GM23338 (cell line): ENCODE results near the gene BRCA1. TPM values are rescaled to one million over a fixed set of nuclear protein-coding genes. Genes with fewer than 3 reads are reported as not detected.

Source experiments
- ATAC-seq: fragments of 200-7000 bp; cut with Tn5 transposase; 3 replicates; pipeline ENCODE4 v1.9.1; 2020
- DNase-seq: peaks from one replicate; pipeline ENCODE4 v3.0.0-alpha.2; 2015; ENCODE audit warnings: low spot score
- H2AFZ ChIP-seq: fragments of 200-600 bp; sonication (generic); 2 replicates; pipeline ENCODE4 v1.8.0; 2016; ENCODE audit warnings: antibody characterized with exemption, mild to moderate bottlenecking, moderate library complexity
- H3F3A ChIP-seq: fragments of 200-600 bp; sonication (generic); replicated peaks from 2 replicates; pipeline ENCODE4 v1.8.0; 2017; ENCODE audit warnings: antibody characterized with exemption, mixed run types, low read depth
- H3K27ac ChIP-seq: fragments of 200-600 bp; sonication (generic); 2 replicates; pipeline ENCODE4 v1.6.1; 2016; ENCODE audit warnings: low read depth
- H3K27me3 ChIP-seq: fragments of 200-600 bp; sonication (generic); 2 replicates; pipeline ENCODE4 v1.8.0; 2016; ENCODE audit warnings: mild to moderate bottlenecking, mixed run types, moderate library complexity; ENCODE audit not compliant: insufficient read depth
- H3K36me3 ChIP-seq: fragments of 200-600 bp; sonication (generic); 2 replicates; pipeline ENCODE4 v1.8.0; 2016; ENCODE audit warnings: mild to moderate bottlenecking; ENCODE audit not compliant: insufficient read depth
- H3K4me1 ChIP-seq: fragments of 200-600 bp; sonication (generic); 2 replicates; pipeline ENCODE4 v1.8.0; 2016; ENCODE audit warnings: mild to moderate bottlenecking, moderate library complexity; ENCODE audit not compliant: insufficient read depth
- H3K4me2 ChIP-seq: fragments of 200-600 bp; sonication (generic); 2 replicates; pipeline ENCODE4 v1.7.1; 2017; ENCODE audit warnings: mixed run types
- H3K4me3 ChIP-seq: fragments of 200-600 bp; sonication (generic); 2 replicates; pipeline ENCODE4 v1.6.1; 2016; ENCODE audit warnings: mixed run types
- H3K79me2 ChIP-seq: fragments of 200-600 bp; sonication (generic); replicated peaks from 2 replicates; pipeline ENCODE4 v1.8.0; 2017; ENCODE audit warnings: mild to moderate bottlenecking; ENCODE audit not compliant: insufficient read depth
- H3K9me2 ChIP-seq: fragments of 200-600 bp; sonication (generic); 2 replicates; pipeline ENCODE4 v1.8.0; 2017; ENCODE audit not compliant: insufficient read depth
- H4K20me1 ChIP-seq: fragments of 200-600 bp; sonication (generic); replicated peaks from 2 replicates; pipeline ENCODE4 v1.8.0; 2017; ENCODE audit warnings: mild to moderate bottlenecking; ENCODE audit not compliant: insufficient read depth
- H3K27ac Mint-ChIP-seq: 2 replicates; pipeline ENCODE4 v1.8.0; 2020; ENCODE audit warnings: inconsistent platforms, mild to moderate bottlenecking, moderate library complexity, mixed read lengths
- H3K27me3 Mint-ChIP-seq: 3 replicates; pipeline ENCODE4 v1.8.0; 2022; ENCODE audit warnings: low read depth, mild to moderate bottlenecking, moderate library complexity, mixed read lengths, inconsistent platforms; ENCODE audit not compliant: insufficient read depth, poor library complexity
- H3K36me3 Mint-ChIP-seq: 3 replicates; pipeline ENCODE4 v1.8.0; 2021; ENCODE audit warnings: low read depth, mild to moderate bottlenecking, inconsistent platforms, moderate library complexity, mixed read lengths
- H3K4me1 Mint-ChIP-seq: 3 replicates; pipeline ENCODE4 v1.8.0; 2020; ENCODE audit warnings: mild to moderate bottlenecking, inconsistent platforms, mixed read lengths
- H3K4me3 Mint-ChIP-seq: 3 replicates; pipeline ENCODE4 v1.8.0; 2021; ENCODE audit warnings: moderate library complexity, mild to moderate bottlenecking, inconsistent platforms, mixed read lengths
- H3K9me3 Mint-ChIP-seq: 3 replicates; pipeline ENCODE4 v1.8.0; 2020; ENCODE audit warnings: moderate library complexity, mild to moderate bottlenecking, inconsistent platforms, mixed read lengths
- CREB1 ChIP-seq: fragments of 250-450 bp; sonication (Bioruptor Pico); IDR thresholded peaks from 2 replicates; pipeline ENCODE4 v1.5.0; 2020; ENCODE audit warnings: low read depth, mild to moderate bottlenecking, moderate library complexity
- ETS1 ChIP-seq: IDR thresholded peaks from 2 replicates; pipeline ENCODE4 v1.6.1; 2016; ENCODE audit warnings: antibody characterized with exemption
- EZH2 ChIP-seq: fragments of 200-600 bp; sonication (generic); IDR thresholded peaks from one replicate; pipeline ENCODE4 v1.8.0; 2017; ENCODE audit warnings: antibody characterized with exemption, mild to moderate bottlenecking, low read depth; ENCODE audit not compliant: unreplicated experiment
- EZH2phosphoT487 ChIP-seq: fragments of 200-600 bp; sonication (generic); IDR thresholded peaks from one replicate; pipeline ENCODE4 v1.8.1; 2018; ENCODE audit warnings: antibody characterized with exemption; ENCODE audit not compliant: unreplicated experiment
- JUNB ChIP-seq: IDR thresholded peaks from one replicate; pipeline ENCODE4 v1.6.1; 2016; ENCODE audit warnings: antibody characterized with exemption; ENCODE audit not compliant: unreplicated experiment
- NANOG ChIP-seq: IDR thresholded peaks from 2 replicates; pipeline ENCODE4 v1.6.1; 2016; ENCODE audit warnings: antibody characterized with exemption, borderline replicate concordance
- POLR2AphosphoS5 ChIP-seq: IDR thresholded peaks from 2 replicates; pipeline ENCODE4 v1.6.1; 2016; ENCODE audit warnings: antibody characterized with exemption, low read depth
- REST ChIP-seq: IDR thresholded peaks from one replicate; pipeline ENCODE4 v1.6.1; 2018; ENCODE audit warnings: antibody characterized with exemption; ENCODE audit not compliant: unreplicated experiment
- STAT1 ChIP-seq: IDR thresholded peaks from one replicate; pipeline ENCODE4 v1.6.1; 2016; ENCODE audit warnings: antibody characterized with exemption; ENCODE audit not compliant: unreplicated experiment
- ZNF114 ChIP-seq: fragments of 250-450 bp; sonication (Bioruptor Pico); IDR thresholded peaks from 2 replicates; pipeline ENCODE4 v1.5.0; 2020; ENCODE audit warnings: mild to moderate bottlenecking, moderate library complexity
- ZNF462 ChIP-seq: fragments of 250-450 bp; sonication (Bioruptor Pico); IDR thresholded peaks from 2 replicates; pipeline ENCODE4 v1.5.0; 2020; ENCODE audit warnings: mild to moderate bottlenecking, moderate library complexity
- polyA plus RNA-seq: library from polyadenylated mRNA; unstranded; fragments of >200 nt; fragmentation: Nextera tagmentation; extraction: Ambion mirVana; gene quantifications from 2 replicates; pipeline ENCODE4 v1.2.1, GENCODE V29; 2016
- total RNA-seq: library from RNA; depleted of rRNA; stranded (reverse); fragments of >200 nt; shearing (Covaris generic); gene quantifications from 2 replicates; pipeline ENCODE4 v1.2.3, GENCODE V29; 2014
- TF ChIP-seq, protein P1 (sequence below), 2 experiments: fragments of 200-600 bp in 1 of 2; sonication (generic) in 1 of 2; conservative IDR thresholded peaks; 2 replicates each; pipeline versions ENCODE4 v1.5.1 to v1.6.1; 2016 to 2017; ENCODE audit warnings: antibody characterized with exemption in 2 of 2, low read depth in 2 of 2, mild to moderate bottlenecking in 2 of 2, moderate library complexity in 1 of 2

Gene BRCA1
- total and polyA plus RNA-seq, 2 experiments from 2014 or later: 43.2 to 45.9 TPM

DNA sequence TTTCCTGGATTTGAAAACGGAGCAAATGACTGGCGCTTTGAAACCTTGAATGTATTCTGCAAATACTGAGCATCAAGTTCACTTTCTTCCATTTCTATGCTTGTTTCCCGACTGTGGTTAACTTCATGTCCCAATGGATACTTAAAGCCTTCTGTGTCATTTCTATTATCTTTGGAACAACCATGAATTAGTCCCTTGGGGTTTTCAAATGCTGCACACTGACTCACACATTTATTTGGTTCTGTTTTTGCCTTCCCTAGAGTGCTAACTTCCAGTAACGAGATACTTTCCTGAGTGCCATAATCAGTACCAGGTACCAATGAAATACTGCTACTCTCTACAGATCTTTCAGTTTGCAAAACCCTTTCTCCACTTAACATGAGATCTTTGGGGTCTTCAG lies 32.3 kb downstream of the BRCA1 start:
- Mint-ChIP-seq H3K4me3 (no peak overlapping the region), H3K9me3 (no peaks in the 10 kb centered on the region), H3K27me3 (no peaks in the 10 kb centered on the region), H3K27ac (no peak overlapping the region), H3K36me3 (peaks cover 44% of the 10 kb centered on the region), H3K4me1 (no peaks in the 10 kb centered on the region)
- H3K79me2 ChIP-seq: no peaks in the 10 kb centered on the region
- peaks cover 4% of the 10 kb centered on the region; the same call in 1 of the 2 replicates for H3F3A ChIP-seq
- no peaks in the 10 kb centered on the region for H3K27me3 ChIP-seq
- H3K36me3 ChIP-seq: peaks cover 12% of the 10 kb centered on the region; the same call in 1 of the 2 replicates
- TF ChIP-seq NANOG: no peak
- no peak for TF ChIP-seq ETS1
- TF ChIP-seq EZH2phosphoT487: no peak
- no peak for TF ChIP-seq POLR2AphosphoS5
- TF ChIP-seq JUNB: no peak
- TF ChIP-seq, protein P1, sequence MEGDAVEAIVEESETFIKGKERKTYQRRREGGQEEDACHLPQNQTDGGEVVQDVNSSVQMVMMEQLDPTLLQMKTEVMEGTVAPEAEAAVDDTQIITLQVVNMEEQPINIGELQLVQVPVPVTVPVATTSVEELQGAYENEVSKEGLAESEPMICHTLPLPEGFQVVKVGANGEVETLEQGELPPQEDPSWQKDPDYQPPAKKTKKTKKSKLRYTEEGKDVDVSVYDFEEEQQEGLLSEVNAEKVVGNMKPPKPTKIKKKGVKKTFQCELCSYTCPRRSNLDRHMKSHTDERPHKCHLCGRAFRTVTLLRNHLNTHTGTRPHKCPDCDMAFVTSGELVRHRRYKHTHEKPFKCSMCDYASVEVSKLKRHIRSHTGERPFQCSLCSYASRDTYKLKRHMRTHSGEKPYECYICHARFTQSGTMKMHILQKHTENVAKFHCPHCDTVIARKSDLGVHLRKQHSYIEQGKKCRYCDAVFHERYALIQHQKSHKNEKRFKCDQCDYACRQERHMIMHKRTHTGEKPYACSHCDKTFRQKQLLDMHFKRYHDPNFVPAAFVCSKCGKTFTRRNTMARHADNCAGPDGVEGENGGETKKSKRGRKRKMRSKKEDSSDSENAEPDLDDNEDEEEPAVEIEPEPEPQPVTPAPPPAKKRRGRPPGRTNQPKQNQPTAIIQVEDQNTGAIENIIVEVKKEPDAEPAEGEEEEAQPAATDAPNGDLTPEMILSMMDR (conservative IDR thresholded peaks at IDR 0.05; ENCODE audit: low read depth in 2 of 2): no peak
- TF ChIP-seq REST: no peak
- TF ChIP-seq EZH2: no peak
- no peak for TF ChIP-seq ZNF462 (CRISPR knock-in tag)
- TF ChIP-seq ZNF114 (CRISPR knock-in tag): no peak
- no peak for TF ChIP-seq CREB1
- TF ChIP-seq STAT1: no peak
- H3K4me1 ChIP-seq: no peaks in the 10 kb centered on the region
- H3K27ac ChIP-seq: 0 out of 2 replicates have a peak overlapping the region, but pooled peaks have one; percentile 17
- DNase-seq (no peak), ATAC-seq (no peak)
- H3K9me2 ChIP-seq: no peaks in the 10 kb centered on the region
- H4K20me1 ChIP-seq: no peaks in the 10 kb centered on the region
- no peak overlapping the region for H3K4me3 ChIP-seq
- H3K4me2 ChIP-seq: no peak overlapping the region
- H2AFZ ChIP-seq: no peak overlapping the region
